ENCODE measurements around the gene DUSP1. TPM values are rescaled to one million over a fixed set of nuclear protein-coding genes. Genes with fewer than 3 reads are reported as not detected.

The DUSP1 gene, protein sequence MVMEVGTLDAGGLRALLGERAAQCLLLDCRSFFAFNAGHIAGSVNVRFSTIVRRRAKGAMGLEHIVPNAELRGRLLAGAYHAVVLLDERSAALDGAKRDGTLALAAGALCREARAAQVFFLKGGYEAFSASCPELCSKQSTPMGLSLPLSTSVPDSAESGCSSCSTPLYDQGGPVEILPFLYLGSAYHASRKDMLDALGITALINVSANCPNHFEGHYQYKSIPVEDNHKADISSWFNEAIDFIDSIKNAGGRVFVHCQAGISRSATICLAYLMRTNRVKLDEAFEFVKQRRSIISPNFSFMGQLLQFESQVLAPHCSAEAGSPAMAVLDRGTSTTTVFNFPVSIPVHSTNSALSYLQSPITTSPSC
- 10.3 and 18.4 TPM in 2 replicates for total RNA-seq (2021)
- percentile 98 among the genes with signal in this experiment for Bru-seq, nascent RNA
- percentile 98 among the genes with signal in this experiment for BruChase-seq, experiment 1, labeled RNA remaining after a 2-hour chase
- percentile 67 among the genes with signal in this experiment for BruChase-seq, experiment 2, labeled RNA remaining after a 6-hour chase
- long read RNA-seq, transcript DUSP1-201 (4 exons, 2,019 nt): major isoform, 22 of 27 reads
- long read RNA-seq, partial matches to known transcripts: 4 of 27 reads
- long read RNA-seq, other reads (novel, unspliced or antisense): 1 of 27 reads

GRCh38 chr5:172770675-172771438, at the start of gene DUSP1:
TSS of gene DUSP1 (minus strand) at chr5:172771195. CDS start at chr5:172770952, 243 bp downstream.
- POLR2A ChIA-PET (ENCODE audit: unreplicated experiment): interaction anchor here (0.5 to 2.5 kb wide), 12 partner anchors 27 to 1053 kb away, joined by 3 to 24 read pairs (median 4); no protein-coding TSS in a partner anchor
- H2AFZ ChIP-seq: peak within 1 kb of the TSS; percentile 65

DNA sequence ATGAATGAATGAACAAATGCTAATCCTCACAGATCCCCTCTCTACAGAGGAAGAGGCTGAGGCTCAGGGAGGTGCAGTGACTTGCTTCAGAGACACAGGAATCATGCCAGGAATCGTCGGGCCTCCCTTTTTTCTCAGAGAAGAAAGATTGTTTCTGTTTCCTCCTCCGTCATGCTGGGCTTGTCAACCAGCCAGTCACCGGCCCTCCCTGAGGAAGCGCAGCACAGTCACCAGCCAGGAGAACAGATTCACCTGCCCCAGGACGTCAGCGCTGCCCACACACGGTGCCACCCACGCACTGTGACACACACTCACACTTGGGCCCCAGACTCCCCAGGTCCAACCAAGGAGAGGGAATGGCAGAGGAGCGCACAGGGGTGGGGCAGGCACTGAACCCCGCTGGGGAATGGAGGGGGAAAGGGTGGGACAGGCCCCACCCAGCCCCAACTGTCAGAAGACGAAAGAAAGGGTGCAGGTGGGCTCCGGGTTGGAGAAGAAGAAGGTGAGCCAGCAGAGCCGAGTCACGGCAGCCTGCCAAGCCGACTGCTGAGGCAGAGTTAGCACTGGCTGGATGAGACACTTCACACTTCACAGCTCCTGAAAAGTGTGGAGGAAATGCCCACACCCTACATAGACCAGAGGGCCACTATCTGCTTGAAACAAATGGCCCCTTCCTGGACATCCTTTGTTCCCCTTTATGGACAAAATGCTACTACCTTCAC, 49.2 kb upstream of the DUSP1 start:
- intact Hi-C loops (cut with micrococcal nuclease; ENCODE audit: unreplicated experiment): no loop called here
- no peaks in the 10 kb centered on the region for H3K36me3 ChIP-seq (ENCODE audit: low read depth)
- H3K4me3 ChIP-seq: no peak overlapping the region
- POLR2A ChIA-PET (ENCODE audit: unreplicated experiment): no interaction called here
- BruUV-seq (replicated peaks): no TSS peak
- no peak for DNase-seq
- TF ChIP-seq EZH2 (IDR thresholded peaks at IDR 0.05; ENCODE audit: low read depth): no peak
- TF ChIP-seq, protein P1, sequence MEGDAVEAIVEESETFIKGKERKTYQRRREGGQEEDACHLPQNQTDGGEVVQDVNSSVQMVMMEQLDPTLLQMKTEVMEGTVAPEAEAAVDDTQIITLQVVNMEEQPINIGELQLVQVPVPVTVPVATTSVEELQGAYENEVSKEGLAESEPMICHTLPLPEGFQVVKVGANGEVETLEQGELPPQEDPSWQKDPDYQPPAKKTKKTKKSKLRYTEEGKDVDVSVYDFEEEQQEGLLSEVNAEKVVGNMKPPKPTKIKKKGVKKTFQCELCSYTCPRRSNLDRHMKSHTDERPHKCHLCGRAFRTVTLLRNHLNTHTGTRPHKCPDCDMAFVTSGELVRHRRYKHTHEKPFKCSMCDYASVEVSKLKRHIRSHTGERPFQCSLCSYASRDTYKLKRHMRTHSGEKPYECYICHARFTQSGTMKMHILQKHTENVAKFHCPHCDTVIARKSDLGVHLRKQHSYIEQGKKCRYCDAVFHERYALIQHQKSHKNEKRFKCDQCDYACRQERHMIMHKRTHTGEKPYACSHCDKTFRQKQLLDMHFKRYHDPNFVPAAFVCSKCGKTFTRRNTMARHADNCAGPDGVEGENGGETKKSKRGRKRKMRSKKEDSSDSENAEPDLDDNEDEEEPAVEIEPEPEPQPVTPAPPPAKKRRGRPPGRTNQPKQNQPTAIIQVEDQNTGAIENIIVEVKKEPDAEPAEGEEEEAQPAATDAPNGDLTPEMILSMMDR (conservative IDR thresholded peaks at IDR 0.05): no peak
- H3K79me2 ChIP-seq (ENCODE audit: low read depth): no peaks in the 10 kb centered on the region
- no peak overlapping the region for H3K27ac ChIP-seq
- H3K9me2 ChIP-seq (ENCODE audit: insufficient read depth): no peaks in the 10 kb centered on the region
- H2AFZ ChIP-seq: no peak overlapping the region
- 0 out of 2 replicates have a peak, but pooled peaks cover 3% of the 10 kb centered on the region for H3F3A ChIP-seq (ENCODE audit: insufficient read depth, low read depth)
- no peaks in the 10 kb centered on the region for H3K9me3 ChIP-seq (ENCODE audit: insufficient read depth, low read depth)
- no peaks in the 10 kb centered on the region for H4K20me1 ChIP-seq (ENCODE audit: insufficient read depth)
- CTCF ChIA-PET: no interaction called here
- no peaks in the 10 kb centered on the region for H3K27me3 ChIP-seq (ENCODE audit: insufficient read depth, low read depth)
- no peaks in the 10 kb centered on the region for H3K4me1 ChIP-seq (replicated peaks; ENCODE audit: insufficient read depth)
- H3K4me2 ChIP-seq: no peak overlapping the region

More at GRCh38 chr5:172770675-172771438, at the start of gene DUSP1:
- no peaks in the 10 kb centered on the region for H3K9me2 ChIP-seq (ENCODE audit: insufficient read depth)
- DNase-seq: peak; percentile 84 to 98
- TF ChIP-seq, protein P1 (conservative IDR thresholded peaks at IDR 0.05): peak; percentile 50; the same call in 1 of the 2 replicates
- no peak for TF ChIP-seq EZH2 (IDR thresholded peaks at IDR 0.05; ENCODE audit: low read depth)
- peaks cover 29% of the 10 kb centered on the region for H3K79me2 ChIP-seq (ENCODE audit: low read depth)
- H3K27ac ChIP-seq: peak within 1 kb of the TSS; percentile 93
- BruUV-seq (replicated peaks): no TSS peak
- peak within 1 kb of the TSS; percentile 100 for H3K4me2 ChIP-seq
- CTCF ChIA-PET: interaction anchor here (0.8 to 1.9 kb wide), 4 partner anchors 56 to 160 kb away, joined by 3 to 12 read pairs (median 3); no protein-coding TSS in a partner anchor
- H3F3A ChIP-seq (ENCODE audit: insufficient read depth, low read depth): peaks cover 59% of the 10 kb centered on the region
- H3K4me1 ChIP-seq (replicated peaks; ENCODE audit: insufficient read depth): peaks cover 61% of the 10 kb centered on the region
- H3K36me3 ChIP-seq (ENCODE audit: low read depth): peaks cover 25% of the 10 kb centered on the region; the same call in 1 of the 2 replicates
- H3K4me3 ChIP-seq: peak within 1 kb of the TSS; percentile 91
- no peaks in the 10 kb centered on the region for H3K9me3 ChIP-seq (ENCODE audit: insufficient read depth, low read depth)
- H3K27me3 ChIP-seq (ENCODE audit: insufficient read depth, low read depth): no peaks in the 10 kb centered on the region
- H4K20me1 ChIP-seq (ENCODE audit: insufficient read depth): peaks cover 29% of the 10 kb centered on the region
- intact Hi-C loops (cut with micrococcal nuclease; ENCODE audit: unreplicated experiment): loop anchor here (1.0 kb wide), 3 partner anchors 63 to 187 kb away; partner anchors contain the start of gene ERGIC1
